HG03575 (cell line): ENCODE data around the gene CCDC85B.
A peak's percentile ranks its signal among the peaks of the same experiment; 100 is the strongest.

Source experiments
- ATAC-seq: cut with Tn5 transposase; IDR thresholded peaks from one replicate; pipeline ENCODE4 v1.9.1; 2021; ENCODE audit not compliant: unreplicated experiment, insufficient number of reproducible peaks, low FRiP score; ENCODE audit errors: extremely low read depth

CCDC85B gene

DNA sequence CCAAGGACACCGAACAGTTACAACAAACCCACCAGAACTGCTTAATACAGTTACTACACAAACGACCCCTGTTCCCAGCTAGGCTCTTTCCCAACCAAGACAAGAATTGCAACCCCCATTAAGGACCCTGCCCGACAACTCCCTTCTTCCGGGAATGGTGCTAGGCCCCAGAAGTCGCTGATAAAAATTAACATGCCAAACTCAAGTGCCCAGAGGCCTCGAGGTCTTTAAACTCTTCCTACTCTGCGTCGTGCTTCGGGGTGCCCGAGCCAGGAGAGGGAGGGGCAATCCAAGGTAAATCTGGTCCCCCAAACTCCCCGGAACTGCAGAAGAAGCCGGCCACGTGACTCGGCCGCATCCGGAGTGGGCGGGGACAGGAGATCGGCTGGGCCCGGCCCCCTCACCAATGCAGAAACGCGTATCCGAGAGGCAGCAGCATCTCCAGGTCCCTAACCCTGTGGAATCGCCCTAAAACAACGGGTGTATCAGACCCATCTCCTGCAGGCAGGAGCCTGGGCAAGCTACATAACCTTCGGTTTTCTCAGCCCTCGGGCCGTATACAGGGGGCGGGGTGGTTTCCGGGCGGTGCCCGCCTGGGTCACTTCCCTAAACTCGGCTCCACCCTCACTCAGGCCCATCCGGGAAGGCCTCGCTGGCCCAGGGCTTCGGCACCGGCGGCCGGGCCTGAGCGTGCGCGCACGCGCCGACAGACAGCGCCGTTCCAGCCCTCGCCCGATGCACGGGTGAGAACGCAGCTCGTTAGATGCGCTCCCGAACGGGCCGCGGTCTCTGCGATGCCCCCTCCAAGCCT, 33.6 kb upstream of the CCDC85B start:
- no peak for ATAC-seq

DNA sequence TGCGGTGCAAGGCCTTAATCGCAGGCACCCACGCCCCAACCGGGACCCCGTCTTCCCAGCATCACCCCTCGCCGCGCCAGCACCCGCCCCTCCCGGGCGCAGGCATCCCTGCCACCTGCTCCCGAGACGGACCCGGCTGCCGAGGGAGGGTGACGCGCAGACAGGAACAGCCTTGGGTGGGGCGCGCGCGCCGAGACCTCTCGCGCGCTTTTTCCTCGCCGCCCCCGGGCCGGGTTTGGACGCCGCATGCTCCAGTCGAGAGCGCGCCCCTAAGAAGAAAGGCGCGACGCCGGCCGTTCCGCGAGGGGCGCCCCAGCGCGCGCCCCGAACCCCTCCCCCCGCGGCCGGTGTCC, 33.0 kb upstream of the CCDC85B start:
- ATAC-seq: no peak

GRCh38 chr11:65857853-65858680, 32.4 kb upstream of the CCDC85B start, which contains the start of gene CFL1:
Gene CFL1 (minus strand): TSS chr11:65858180. CDS start chr11:65858099, 81 bp downstream.
- ATAC-seq: no peak

- ATAC-seq: no peak
These were observed 31.8 kb upstream of the CCDC85B start for GRCh38 chr11:65858681-65859087.

DNA sequence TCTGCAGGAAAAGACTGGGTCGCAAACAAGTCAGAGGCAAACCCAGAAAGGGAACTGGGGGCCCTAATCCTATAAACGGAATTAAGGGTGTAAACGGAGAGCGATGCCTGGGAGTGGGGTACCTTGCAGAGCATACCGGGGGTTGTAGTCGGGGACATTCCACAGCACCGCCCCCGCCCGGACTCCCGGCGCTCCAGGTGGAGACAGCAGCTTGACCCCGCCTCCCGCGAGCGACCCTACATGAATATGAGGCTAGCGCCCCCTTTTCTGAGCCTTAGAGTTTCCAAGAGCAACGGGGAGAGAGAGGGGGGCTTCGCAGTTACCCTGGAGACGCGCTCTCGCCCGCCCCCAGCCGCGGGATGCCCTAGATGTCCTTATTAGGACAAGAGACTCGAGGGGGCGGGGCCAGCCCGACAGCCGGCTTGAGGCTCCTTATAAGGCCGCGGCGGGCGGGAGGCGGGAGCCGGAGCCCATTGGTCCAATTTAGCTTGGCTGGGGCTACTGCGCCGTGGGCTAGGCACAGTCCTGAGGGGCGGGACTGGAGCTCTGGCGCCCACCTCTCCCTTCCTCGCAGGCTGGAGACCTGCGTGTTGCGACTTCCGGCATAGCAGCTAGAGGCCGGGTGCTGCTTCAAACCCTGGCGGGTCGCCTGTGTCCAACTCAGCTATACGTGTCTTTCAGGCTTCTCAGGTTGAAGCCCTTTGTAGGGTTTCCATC, 31.2 kb upstream of the CCDC85B start:
- ATAC-seq: peak; percentile 35

GRCh38 chr11:65859812-65860277, 30.6 kb upstream of the CCDC85B start:
- no peak for ATAC-seq

- no peak for ATAC-seq
These were observed 30.0 kb upstream of the CCDC85B start, which contains the start of gene MUS81 for GRCh38 chr11:65860278-65861164. Gene MUS81 (plus strand): TSS chr11:65860433. CDS start chr11:65860754, 321 bp downstream.

GRCh38 chr11:65861165-65861505, 29.3 kb upstream of the CCDC85B start:
- no peak for ATAC-seq

- ATAC-seq: no peak
These were observed 28.8 kb upstream of the CCDC85B start for GRCh38 chr11:65861533-65862183.

- no peak for ATAC-seq
These were observed 28.2 kb upstream of the CCDC85B start for GRCh38 chr11:65862191-65862735.

- ATAC-seq: no peak
These were observed 27.3 kb upstream of the CCDC85B start for GRCh38 chr11:65862941-65863888.

- no peak for ATAC-seq
These were observed 26.4 kb upstream of the CCDC85B start for GRCh38 chr11:65863889-65864705.

- no peak for ATAC-seq
These were observed 25.6 kb upstream of the CCDC85B start for GRCh38 chr11:65864706-65865471.

DNA sequence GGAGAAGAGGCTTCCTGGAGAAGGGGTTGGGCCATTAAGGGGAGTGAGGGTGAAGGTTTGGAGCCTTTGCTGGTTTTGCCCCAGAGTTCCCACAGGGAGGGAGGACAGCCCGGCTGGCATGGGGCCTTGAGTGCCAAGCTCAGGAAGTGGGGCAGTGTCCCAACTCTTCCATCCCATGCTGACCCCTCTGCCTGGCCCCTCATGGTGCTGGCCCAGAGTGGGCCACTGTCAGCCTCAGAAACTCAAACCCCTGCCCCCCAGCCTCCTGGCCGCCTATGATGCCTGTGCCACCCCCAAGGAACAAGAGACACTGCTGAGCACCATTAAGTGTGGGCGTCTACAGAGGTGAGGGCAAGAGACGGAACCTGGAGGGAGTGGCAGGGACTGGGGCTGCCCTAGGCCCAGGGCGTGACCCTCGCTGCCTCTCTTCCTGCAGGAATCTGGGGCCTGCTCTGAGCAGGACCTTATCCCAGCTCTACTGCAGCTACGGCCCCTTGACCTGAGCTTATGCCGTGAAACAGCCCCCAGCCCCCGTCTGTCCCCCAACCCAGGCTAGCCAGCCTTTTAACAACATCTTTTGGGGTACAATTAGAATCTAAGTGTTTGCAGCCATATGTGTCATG, 24.8 kb upstream of the CCDC85B start:
- no peak for ATAC-seq
